Esophagus muscularis mucosa (tissue), 3 donors: Measurements from ENCODE around the gene GLTPD2.

Experiments
- EP300 ChIP-seq: sonication (generic); formaldehyde crosslinking; IDR thresholded peaks from one replicate; pipeline ENCODE4 v1.6.1; 2017; ENCODE audit warnings: antibody characterized with exemption
- TF ChIP-seq, protein P1 (sequence below), 3 experiments: fragments of 200-600 bp in 2 of 3; fragments of 450-650 bp in 1 of 3; sonication (generic) in 2 of 3; IDR thresholded peaks; one replicate each; pipeline ENCODE4 v1.5.1; 2017 to 2019; ENCODE audit warnings: antibody characterized with exemption in 3 of 3, mild to moderate bottlenecking in 2 of 3, moderate library complexity in 1 of 3

DNA sequence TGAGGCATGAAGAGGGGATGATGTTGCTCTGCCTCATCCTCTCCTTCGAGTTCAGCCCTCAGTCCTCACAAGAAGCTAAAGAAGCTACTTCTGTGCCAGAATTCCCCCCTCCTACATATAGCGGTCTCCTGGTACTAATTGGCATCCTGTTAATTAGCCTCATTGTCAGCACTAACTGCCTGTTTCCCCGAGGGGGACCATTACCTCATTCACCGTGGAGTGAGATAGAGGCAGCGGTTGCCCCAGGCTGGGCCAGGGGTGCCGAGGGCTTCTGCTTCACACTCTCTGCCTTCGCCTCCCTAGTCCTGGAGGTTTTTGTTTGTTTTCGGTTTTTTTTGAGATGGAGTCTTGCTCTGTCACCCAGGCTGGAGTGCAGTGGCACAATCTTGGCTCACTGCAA, 38.6 kb downstream of the GLTPD2 start:
- TF ChIP-seq, protein P1, sequence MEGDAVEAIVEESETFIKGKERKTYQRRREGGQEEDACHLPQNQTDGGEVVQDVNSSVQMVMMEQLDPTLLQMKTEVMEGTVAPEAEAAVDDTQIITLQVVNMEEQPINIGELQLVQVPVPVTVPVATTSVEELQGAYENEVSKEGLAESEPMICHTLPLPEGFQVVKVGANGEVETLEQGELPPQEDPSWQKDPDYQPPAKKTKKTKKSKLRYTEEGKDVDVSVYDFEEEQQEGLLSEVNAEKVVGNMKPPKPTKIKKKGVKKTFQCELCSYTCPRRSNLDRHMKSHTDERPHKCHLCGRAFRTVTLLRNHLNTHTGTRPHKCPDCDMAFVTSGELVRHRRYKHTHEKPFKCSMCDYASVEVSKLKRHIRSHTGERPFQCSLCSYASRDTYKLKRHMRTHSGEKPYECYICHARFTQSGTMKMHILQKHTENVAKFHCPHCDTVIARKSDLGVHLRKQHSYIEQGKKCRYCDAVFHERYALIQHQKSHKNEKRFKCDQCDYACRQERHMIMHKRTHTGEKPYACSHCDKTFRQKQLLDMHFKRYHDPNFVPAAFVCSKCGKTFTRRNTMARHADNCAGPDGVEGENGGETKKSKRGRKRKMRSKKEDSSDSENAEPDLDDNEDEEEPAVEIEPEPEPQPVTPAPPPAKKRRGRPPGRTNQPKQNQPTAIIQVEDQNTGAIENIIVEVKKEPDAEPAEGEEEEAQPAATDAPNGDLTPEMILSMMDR (IDR thresholded peaks at IDR 0.05): no peak
- no peak for TF ChIP-seq EP300
